HepG2 (cell line): ENCODE data around the gene SIM1.

Experiments used
- ELF1 ChIP-seq: sonication (generic); formaldehyde crosslinking; IDR thresholded peaks from 2 replicates; pipeline ENCODE4 v1.4.0; 2020; ENCODE audit warnings: missing genetic modification reagents
- EZH2 ChIP-seq: conservative IDR thresholded peaks from 2 replicates; pipeline ENCODE4 v1.6.1; 2012; ENCODE audit warnings: mild to moderate bottlenecking, low read depth, low read length, moderate library complexity
- FOXM1 ChIP-seq: sonication (generic); formaldehyde crosslinking; IDR thresholded peaks from 2 replicates; pipeline ENCODE4 v1.5.0; 2020; ENCODE audit warnings: missing genetic modification reagents
- SRF ChIP-seq: IDR thresholded peaks from 2 replicates; pipeline ENCODE4 v1.6.1; 2011; ENCODE audit warnings: mild to moderate bottlenecking, low read depth, low read length, moderate library complexity
- ZNF431 ChIP-seq: sonication (generic); formaldehyde crosslinking; IDR thresholded peaks from 2 replicates; pipeline ENCODE4 v1.9.0; 2022; ENCODE audit warnings: missing genetic modification reagents, low read depth, mild to moderate bottlenecking, borderline replicate concordance
- TF ChIP-seq, protein P1 (sequence below): sonication (generic); formaldehyde crosslinking; IDR thresholded peaks from 2 replicates; pipeline ENCODE4 v1.4.0; 2020; ENCODE audit warnings: missing genetic modification reagents
- TF ChIP-seq, protein P2 (sequence below): sonication (generic); formaldehyde crosslinking; IDR thresholded peaks from 2 replicates; pipeline ENCODE4 v1.5.0; 2020; ENCODE audit warnings: mild to moderate bottlenecking, missing genetic modification reagents, moderate library complexity
- TF ChIP-seq, protein P3 (sequence below): sonication (generic); formaldehyde crosslinking; IDR thresholded peaks from 2 replicates; pipeline ENCODE4 v1.5.1; 2020; ENCODE audit warnings: mild to moderate bottlenecking, missing genetic modification reagents, borderline replicate concordance

DNA sequence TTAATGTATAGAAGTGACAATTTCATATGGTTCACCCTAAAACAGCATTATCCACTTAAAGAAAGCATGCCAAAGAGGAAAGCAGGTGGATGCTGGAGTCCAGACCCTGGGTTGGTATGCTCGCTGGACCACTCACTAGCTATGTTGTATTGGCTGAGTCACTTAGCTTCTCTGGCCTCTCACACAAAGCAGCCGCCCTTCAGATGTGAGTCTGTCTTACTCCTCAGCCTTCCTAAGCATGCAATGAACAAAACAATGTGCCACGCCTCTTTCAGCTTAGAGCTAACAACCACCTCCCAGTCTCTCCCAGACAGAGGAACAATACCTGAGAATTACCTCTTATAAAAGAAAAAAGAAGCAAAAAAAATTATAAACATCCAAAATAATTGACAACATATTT, 29.4 kb downstream of the SIM1 start:
- TF ChIP-seq, protein P1, sequence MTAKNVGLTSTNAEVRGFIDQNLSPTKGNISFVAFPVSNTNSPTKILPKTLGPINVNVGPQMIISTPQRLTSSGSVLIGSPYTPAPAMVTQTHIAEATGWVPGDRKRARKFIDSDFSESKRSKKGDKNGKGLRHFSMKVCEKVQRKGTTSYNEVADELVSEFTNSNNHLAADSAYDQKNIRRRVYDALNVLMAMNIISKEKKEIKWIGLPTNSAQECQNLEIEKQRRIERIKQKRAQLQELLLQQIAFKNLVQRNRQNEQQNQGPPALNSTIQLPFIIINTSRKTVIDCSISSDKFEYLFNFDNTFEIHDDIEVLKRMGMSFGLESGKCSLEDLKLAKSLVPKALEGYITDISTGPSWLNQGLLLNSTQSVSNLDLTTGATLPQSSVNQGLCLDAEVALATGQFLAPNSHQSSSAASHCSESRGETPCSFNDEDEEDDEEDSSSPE (CRISPR knock-in tag): no peak
- no peak for TF ChIP-seq SRF
- TF ChIP-seq ZNF431 (CRISPR knock-in tag): no peak
- no peak for TF ChIP-seq EZH2
- TF ChIP-seq, protein P2, sequence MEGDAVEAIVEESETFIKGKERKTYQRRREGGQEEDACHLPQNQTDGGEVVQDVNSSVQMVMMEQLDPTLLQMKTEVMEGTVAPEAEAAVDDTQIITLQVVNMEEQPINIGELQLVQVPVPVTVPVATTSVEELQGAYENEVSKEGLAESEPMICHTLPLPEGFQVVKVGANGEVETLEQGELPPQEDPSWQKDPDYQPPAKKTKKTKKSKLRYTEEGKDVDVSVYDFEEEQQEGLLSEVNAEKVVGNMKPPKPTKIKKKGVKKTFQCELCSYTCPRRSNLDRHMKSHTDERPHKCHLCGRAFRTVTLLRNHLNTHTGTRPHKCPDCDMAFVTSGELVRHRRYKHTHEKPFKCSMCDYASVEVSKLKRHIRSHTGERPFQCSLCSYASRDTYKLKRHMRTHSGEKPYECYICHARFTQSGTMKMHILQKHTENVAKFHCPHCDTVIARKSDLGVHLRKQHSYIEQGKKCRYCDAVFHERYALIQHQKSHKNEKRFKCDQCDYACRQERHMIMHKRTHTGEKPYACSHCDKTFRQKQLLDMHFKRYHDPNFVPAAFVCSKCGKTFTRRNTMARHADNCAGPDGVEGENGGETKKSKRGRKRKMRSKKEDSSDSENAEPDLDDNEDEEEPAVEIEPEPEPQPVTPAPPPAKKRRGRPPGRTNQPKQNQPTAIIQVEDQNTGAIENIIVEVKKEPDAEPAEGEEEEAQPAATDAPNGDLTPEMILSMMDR (CRISPR knock-in tag): no peak
- no peak for TF ChIP-seq ELF1 (CRISPR knock-in tag)
- TF ChIP-seq, protein P3, sequence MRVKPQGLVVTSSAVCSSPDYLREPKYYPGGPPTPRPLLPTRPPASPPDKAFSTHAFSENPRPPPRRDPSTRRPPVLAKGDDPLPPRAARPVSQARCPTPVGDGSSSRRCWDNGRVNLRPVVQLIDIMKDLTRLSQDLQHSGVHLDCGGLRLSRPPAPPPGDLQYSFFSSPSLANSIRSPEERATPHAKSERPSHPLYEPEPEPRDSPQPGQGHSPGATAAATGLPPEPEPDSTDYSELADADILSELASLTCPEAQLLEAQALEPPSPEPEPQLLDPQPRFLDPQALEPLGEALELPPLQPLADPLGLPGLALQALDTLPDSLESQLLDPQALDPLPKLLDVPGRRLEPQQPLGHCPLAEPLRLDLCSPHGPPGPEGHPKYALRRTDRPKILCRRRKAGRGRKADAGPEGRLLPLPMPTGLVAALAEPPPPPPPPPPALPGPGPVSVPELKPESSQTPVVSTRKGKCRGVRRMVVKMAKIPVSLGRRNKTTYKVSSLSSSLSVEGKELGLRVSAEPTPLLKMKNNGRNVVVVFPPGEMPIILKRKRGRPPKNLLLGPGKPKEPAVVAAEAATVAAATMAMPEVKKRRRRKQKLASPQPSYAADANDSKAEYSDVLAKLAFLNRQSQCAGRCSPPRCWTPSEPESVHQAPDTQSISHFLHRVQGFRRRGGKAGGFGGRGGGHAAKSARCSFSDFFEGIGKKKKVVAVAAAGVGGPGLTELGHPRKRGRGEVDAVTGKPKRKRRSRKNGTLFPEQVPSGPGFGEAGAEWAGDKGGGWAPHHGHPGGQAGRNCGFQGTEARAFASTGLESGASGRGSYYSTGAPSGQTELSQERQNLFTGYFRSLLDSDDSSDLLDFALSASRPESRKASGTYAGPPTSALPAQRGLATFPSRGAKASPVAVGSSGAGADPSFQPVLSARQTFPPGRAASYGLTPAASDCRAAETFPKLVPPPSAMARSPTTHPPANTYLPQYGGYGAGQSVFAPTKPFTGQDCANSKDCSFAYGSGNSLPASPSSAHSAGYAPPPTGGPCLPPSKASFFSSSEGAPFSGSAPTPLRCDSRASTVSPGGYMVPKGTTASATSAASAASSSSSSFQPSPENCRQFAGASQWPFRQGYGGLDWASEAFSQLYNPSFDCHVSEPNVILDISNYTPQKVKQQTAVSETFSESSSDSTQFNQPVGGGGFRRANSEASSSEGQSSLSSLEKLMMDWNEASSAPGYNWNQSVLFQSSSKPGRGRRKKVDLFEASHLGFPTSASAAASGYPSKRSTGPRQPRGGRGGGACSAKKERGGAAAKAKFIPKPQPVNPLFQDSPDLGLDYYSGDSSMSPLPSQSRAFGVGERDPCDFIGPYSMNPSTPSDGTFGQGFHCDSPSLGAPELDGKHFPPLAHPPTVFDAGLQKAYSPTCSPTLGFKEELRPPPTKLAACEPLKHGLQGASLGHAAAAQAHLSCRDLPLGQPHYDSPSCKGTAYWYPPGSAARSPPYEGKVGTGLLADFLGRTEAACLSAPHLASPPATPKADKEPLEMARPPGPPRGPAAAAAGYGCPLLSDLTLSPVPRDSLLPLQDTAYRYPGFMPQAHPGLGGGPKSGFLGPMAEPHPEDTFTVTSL: no peak
- TF ChIP-seq FOXM1 (CRISPR knock-in tag): no peak
